Measurements from ENCODE around the gene RAP1B. TPM values are rescaled to one million over a fixed set of nuclear protein-coding genes. Genes with fewer than 3 reads are reported as not detected.

Gene RAP1B
- total and polyA plus RNA-seq, 2 of the 4 experiments (the other 2 are of a cell fraction): 159 to 200 TPM

GRCh38 chr12:68686262-68686594 lies 75.5 kb downstream of the RAP1B start:
- ATAC-seq (ENCODE audit: low read depth): no peak
- WGBS, 2 experiments (ENCODE audit: extremely low coverage in 2 of 2, insufficient read length in 1 of 2): no CpG with 5 or more reads among the region's 3 CpGs
- Histone ChIP-seq H4K20me1 (ENCODE audit: insufficient read depth, low read length) (no peaks in the 10 kb centered on the region), H3K27me3 (ENCODE audit: control insufficient read depth, insufficient read depth, low read length) (no peaks in the 10 kb centered on the region), H3K36me3 (ENCODE audit: control insufficient read depth, insufficient read depth, low read length) (peaks cover 3% of the 10 kb centered on the region), H3K27ac (ENCODE audit: insufficient read depth, low read length) (peak overlapping the region; percentile 11; the same call in 1 of the 2 replicates), H3K23ac (ENCODE audit: low read depth, low read length) (peak overlapping the region; percentile 20; the same call in 1 of the 2 replicates), H4K91ac (ENCODE audit: insufficient read depth, low read depth, low read length) (peak overlapping the region; percentile 49), H2BK15ac (ENCODE audit: low read depth, low read length) (no peak overlapping the region), H3K56ac (ENCODE audit: extremely low read depth, insufficient read depth, low read length) (peak overlapping the region; percentile 84), H3K4ac (ENCODE audit: low read depth, low read length) (peak overlapping the region; percentile 12; the same call in 1 of the 2 replicates), H3K9me3 (ENCODE audit: control insufficient read depth, insufficient read depth, low read length) (no peaks in the 10 kb centered on the region), H2AK5ac (ENCODE audit: low read depth, low read length) (no peak overlapping the region), H2BK120ac (ENCODE audit: low read depth, low read length) (0 out of 2 replicates have a peak overlapping the region, but pooled peaks have one; percentile 26), H3K18ac (ENCODE audit: low read depth, low read length) (no peak overlapping the region; the same call in 1 of the 2 replicates), H3K9me1 (ENCODE audit: insufficient read depth, low read length) (no peaks in the 10 kb centered on the region), H2BK5ac (ENCODE audit: low read depth, low read length, poor library complexity, severe bottlenecking) (peak overlapping the region; percentile 46), H2BK20ac (ENCODE audit: low read depth, low read length) (peak overlapping the region; percentile 25; the same call in 1 of the 2 replicates), H2AFZ (replicated peaks; ENCODE audit: low read length, poor library complexity) (peak overlapping the region; percentile 97), H3K4me1 (ENCODE audit: control insufficient read depth, insufficient read depth, low read length) (no peaks in the 10 kb centered on the region; the same call in 1 of the 2 replicates), H3K4me2 (ENCODE audit: low read depth, low read length) (peak overlapping the region; percentile 12), H3K4me3 (ENCODE audit: insufficient read depth, low read depth, low read length) (peak overlapping the region; percentile 66), H4K5ac (ENCODE audit: low read depth, low read length) (peak overlapping the region; percentile 73; the same call in 1 of the 2 replicates), H3K79me1 (ENCODE audit: low read depth in 1 of 2, low read length in 2 of 2) (peaks cover 4 to 15% of the 10 kb centered on the region in 2 experiments), H2AK9ac (replicated peaks; ENCODE audit: low read depth, low read length, poor library complexity) (no peak overlapping the region), H4K8ac (ENCODE audit: low read depth in 2 of 2, low read length in 2 of 2) (peak overlapping the region; percentile 25 to 88), H3K14ac (replicated peaks; ENCODE audit: low read depth, low read length) (peak overlapping the region; percentile 55), H3K9ac (ENCODE audit: low read depth, low read length) (peak overlapping the region; percentile 39)
- DNase-seq: no peak
- TF ChIP-seq CTCF (conservative IDR thresholded peaks at IDR 0.05; ENCODE audit: low read depth, low read length) (no peak), MAZ (IDR thresholded peaks at IDR 0.05; ENCODE audit: borderline replicate concordance, low read depth, low read length) (no peak), USF2 (IDR thresholded peaks at IDR 0.05; ENCODE audit: low read depth, low read length) (no peak)
- POLR2A ChIA-PET (ENCODE audit: unreplicated experiment): no interaction called here
- dilution Hi-C loops (cut with HindIII; ENCODE audit: low sequenced_read_pairs, unreplicated experiment) (no loop called here), in situ Hi-C loops (cut with MboI; ENCODE audit: low sequenced_read_pairs) (loop anchor here (25.0 kb wide), 1 partner anchor 324 kb away; no protein-coding TSS in a partner anchor), intact Hi-C loops (cut with micrococcal nuclease) (loop anchor here (1.0 to 2.0 kb wide), 3 partner anchors 75 to 354 kb away; partner anchors contain the start of genes MDM1 and RAP1B)
- CTCF ChIA-PET: interaction anchor here (0.6 to 1.0 kb wide), 2 partner anchors 16 to 28 kb away, joined by 3 to 4 read pairs; no protein-coding TSS in a partner anchor
- BruUV-seq (replicated peaks): no TSS peak

Measured in IMR-90 (cell line).